Stomach smooth muscle (tissue), 2 donors: ENCODE measurements around the gene BRIP1.

Experiments used
- H3K27ac ChIP-seq: one replicate; pipeline ENCODE4 v1.7.0; 2013; ENCODE audit warnings: mild to moderate bottlenecking, low read length, inconsistent platforms
- H3K27me3 ChIP-seq, 2 donors: one replicate each; pipeline ENCODE4 v1.7.0; 2013; ENCODE audit warnings: low read length in 2 of 2; ENCODE audit not compliant: insufficient read depth in 2 of 2, control insufficient read depth in 1 of 2
- H3K36me3 ChIP-seq, 2 donors: one replicate each; pipeline ENCODE4 v1.7.0; 2013; ENCODE audit warnings: low read length in 2 of 2; ENCODE audit not compliant: control insufficient read depth in 2 of 2, insufficient read depth in 2 of 2
- H3K4me1 ChIP-seq: one replicate; pipeline ENCODE4 v1.7.0; 2013; ENCODE audit warnings: low read length; ENCODE audit not compliant: control insufficient read depth, insufficient read depth
- H3K4me3 ChIP-seq, 2 donors: one replicate each; pipeline ENCODE4 v1.7.0; 2013; ENCODE audit warnings: low read length in 2 of 2
- H3K9ac ChIP-seq, 2 donors: one replicate each; pipeline ENCODE4 v1.7.0; 2013; ENCODE audit warnings: low read length in 2 of 2, mild to moderate bottlenecking in 1 of 2
- H3K9me3 ChIP-seq, 2 donors: one replicate each; pipeline ENCODE4 v1.7.0; 2013; ENCODE audit warnings: low read length in 2 of 2; ENCODE audit not compliant: control insufficient read depth in 2 of 2
- donor health status: healthy.
- donor health status: Pancreatic carcinoma.

The BRIP1 gene

DNA sequence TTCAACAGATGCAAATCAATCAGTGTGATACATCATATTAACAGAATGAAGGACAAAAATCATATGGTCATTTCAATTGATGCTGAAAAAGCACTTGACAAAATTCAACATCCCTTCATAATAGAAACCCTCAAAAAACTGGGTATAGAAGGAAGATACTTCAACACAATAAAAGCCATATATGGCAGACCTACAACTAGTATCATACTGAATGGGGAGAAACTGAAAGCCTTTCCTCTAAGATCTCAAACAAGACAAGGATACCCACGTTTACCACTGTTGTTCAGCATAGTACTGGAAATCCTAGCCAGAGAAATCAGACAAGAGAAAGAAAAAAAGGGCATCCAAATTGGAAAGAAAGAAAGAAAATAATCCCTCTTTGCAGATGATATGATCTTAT, 225.2 kb downstream of the BRIP1 start:
- Histone ChIP-seq H3K4me3 (no peak overlapping the region), H3K9ac (no peak overlapping the region), H3K27me3 (no peaks in the 10 kb centered on the region), H3K4me1 (no peaks in the 10 kb centered on the region), H3K36me3 (no peaks in the 10 kb centered on the region), H3K27ac (no peak overlapping the region), H3K9me3 (no peaks in the 10 kb centered on the region)

DNA sequence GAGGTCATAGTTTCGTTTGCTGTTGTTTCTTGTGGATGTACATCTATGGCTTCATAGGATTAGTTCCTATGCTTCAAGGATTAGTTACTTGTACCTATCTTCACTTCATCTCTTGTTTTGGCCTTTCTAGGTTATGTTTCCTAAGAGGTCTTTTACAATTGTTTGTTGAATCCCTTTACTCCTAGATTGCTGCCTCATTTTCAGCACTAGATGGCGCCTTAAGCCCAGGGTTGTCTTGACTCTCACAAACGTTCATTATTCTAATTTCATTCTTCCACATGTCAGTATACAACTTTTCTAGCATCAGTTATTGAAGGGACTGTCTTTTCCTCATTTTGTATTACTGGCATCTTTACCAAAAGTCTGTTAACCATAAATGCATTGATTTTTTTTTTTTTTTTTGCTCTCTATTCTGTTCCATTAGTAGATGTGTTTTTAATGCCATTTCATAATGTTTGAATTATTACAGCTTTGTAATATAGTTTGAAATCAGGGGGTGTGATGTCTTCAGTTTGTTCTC, 227.4 kb downstream of the BRIP1 start:
- H3K36me3 ChIP-seq: no peaks in the 10 kb centered on the region
- no peaks in the 10 kb centered on the region for H3K27me3 ChIP-seq
- H3K9ac ChIP-seq: no peak overlapping the region
- no peaks in the 10 kb centered on the region for H3K9me3 ChIP-seq
- H3K4me1 ChIP-seq: no peaks in the 10 kb centered on the region
- no peak overlapping the region for H3K4me3 ChIP-seq
- H3K27ac ChIP-seq: no peak overlapping the region

DNA sequence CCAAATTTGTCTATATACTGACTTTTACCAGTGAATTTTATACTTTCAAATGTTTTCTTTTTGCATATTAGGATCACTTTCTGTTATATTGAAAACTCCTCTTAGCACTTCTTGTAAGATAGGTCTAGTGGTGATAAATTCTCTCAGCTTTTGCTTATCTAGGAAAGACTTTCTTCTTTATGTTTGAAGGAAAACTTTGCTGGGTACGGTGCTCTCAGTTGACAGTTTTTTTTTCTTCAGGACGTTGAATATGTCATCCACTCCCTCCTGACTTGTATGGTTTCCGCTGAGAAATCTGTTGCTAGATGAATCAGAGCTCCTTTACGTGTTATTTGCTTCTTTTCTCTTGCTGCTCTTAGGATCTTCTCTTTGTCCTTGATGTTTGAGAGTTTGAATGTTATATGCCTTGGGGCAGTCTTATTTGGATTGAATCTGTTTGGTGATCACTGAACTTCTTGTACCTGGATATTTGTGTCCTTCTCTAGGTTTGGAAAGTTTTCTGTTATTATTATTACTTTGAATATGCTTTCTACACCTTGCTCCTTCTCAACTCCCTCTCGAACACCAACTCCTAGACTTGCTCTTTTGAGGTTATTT, 228.3 kb downstream of the BRIP1 start:
- Histone ChIP-seq H3K9me3 (no peaks in the 10 kb centered on the region), H3K27ac (no peak overlapping the region), H3K27me3 (no peaks in the 10 kb centered on the region), H3K4me3 (no peak overlapping the region), H3K9ac (no peak overlapping the region), H3K4me1 (no peaks in the 10 kb centered on the region), H3K36me3 (no peaks in the 10 kb centered on the region)

DNA sequence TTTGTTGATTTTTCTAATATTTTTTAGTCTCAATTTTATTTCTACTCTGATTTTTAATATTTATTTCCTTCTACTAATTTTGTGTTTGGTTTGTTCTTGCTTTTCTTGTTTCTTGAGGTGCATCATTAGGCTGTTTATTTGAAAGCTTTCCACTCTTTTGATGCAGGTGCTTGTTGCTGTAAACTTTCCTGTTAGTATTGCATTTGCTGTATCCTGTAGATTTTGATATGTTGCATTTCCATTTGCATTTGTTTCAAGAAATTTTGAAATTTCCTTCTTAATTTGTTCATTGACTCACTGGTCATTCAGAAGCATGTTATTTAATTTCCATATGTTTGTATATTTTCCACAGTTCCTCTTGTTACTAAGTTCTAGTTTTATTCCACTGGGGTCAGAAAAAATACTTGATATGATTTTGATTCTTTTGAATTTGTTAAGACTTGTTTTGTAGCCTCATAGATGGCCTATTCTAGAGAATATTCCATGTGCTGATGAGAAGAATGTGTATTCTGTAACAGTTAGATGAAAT, 229.3 kb downstream of the BRIP1 start:
- H3K9ac ChIP-seq: no peak overlapping the region
- no peaks in the 10 kb centered on the region for H3K4me1 ChIP-seq
- no peak overlapping the region for H3K27ac ChIP-seq
- H3K4me3 ChIP-seq: no peak overlapping the region
- H3K9me3 ChIP-seq: no peaks in the 10 kb centered on the region
- H3K27me3 ChIP-seq: no peaks in the 10 kb centered on the region
- no peaks in the 10 kb centered on the region for H3K36me3 ChIP-seq

DNA sequence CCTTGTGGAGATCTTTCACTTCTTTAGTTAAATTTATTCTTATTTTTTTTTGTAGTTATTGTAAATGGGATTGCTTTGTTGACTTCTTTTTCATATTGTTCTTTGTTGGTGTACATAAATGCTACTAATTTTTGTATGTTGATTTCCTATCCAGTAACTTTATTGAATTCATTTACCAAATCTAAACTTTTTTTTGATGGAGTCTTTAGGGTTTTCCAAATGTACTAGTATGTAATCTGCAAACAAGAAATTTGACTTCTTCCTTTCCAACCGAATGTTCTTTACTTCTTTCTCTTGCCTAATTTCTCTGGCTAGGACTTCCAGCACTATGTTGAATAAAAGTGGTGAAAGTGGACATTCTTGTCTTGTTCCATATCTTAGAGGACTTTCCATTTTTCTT, 230.5 kb downstream of the BRIP1 start:
- H3K27ac ChIP-seq: no peak overlapping the region
- no peaks in the 10 kb centered on the region for H3K4me1 ChIP-seq
- H3K27me3 ChIP-seq: no peaks in the 10 kb centered on the region
- H3K9ac ChIP-seq: no peak overlapping the region
- no peak overlapping the region for H3K4me3 ChIP-seq
- no peaks in the 10 kb centered on the region for H3K9me3 ChIP-seq
- H3K36me3 ChIP-seq: no peaks in the 10 kb centered on the region

DNA sequence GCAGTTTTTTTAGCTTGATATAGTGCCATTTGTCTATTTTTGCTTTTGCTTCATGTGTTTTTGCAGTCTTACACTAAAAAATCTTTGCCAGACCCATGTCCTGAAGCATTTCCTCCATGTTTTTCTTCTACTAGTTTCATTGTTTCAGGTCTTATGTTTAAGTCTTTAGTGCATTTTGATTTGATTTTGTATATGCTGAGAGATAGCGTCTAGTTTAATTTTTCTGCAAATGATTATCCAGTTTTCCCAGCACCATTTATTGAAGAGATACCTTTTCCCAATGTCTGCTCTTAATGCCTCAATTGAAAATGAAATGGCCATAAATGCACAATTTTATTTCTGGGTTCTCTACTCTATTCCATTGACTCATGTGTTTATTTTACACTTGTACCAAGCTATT, 231.5 kb downstream of the BRIP1 start:
- Histone ChIP-seq H3K9me3 (no peaks in the 10 kb centered on the region), H3K4me1 (no peaks in the 10 kb centered on the region), H3K9ac (no peak overlapping the region), H3K27me3 (no peaks in the 10 kb centered on the region), H3K27ac (no peak overlapping the region), H3K4me3 (no peak overlapping the region), H3K36me3 (no peaks in the 10 kb centered on the region)
